CD1c-positive myeloid dendritic cell (primary cell): ENCODE data around the gene TXNDC12.
"Not testable (repeated sequence)": the region's sequence is repeated elsewhere in the genome, so short reads cannot be mapped to it uniquely, and the experiment has no call there.

Experiments
- DNase-seq: peaks from one replicate; pipeline ENCODE4 v3.0.0-alpha.2; 2016; ENCODE audit errors: extremely low spot score

The TXNDC12 gene

DNA sequence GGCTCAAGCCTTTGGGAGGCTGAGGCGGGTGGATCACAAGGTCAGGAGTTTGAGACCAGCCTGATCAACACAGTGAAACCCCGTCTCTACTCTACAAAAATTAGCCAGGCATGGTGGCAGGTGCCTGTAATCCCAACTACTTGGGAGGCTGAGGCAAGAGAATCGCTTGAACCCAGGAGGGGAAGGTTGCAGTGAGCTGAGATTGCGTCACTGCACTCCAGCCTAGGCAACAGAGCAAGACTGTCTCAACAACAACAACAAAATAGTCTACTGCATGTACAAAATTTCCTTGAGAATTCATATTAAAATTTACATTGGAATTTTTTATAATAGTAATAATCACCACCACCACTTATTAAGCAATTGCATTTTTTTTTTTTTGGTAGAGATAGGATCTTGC, 5.7 kb downstream of the TXNDC12 start:
- DNase-seq: not testable (repeated sequence)

- not testable (repeated sequence) for DNase-seq
Observed at GRCh38 chr1:52045666-52046195, 9.3 kb downstream of the TXNDC12 start.

DNA sequence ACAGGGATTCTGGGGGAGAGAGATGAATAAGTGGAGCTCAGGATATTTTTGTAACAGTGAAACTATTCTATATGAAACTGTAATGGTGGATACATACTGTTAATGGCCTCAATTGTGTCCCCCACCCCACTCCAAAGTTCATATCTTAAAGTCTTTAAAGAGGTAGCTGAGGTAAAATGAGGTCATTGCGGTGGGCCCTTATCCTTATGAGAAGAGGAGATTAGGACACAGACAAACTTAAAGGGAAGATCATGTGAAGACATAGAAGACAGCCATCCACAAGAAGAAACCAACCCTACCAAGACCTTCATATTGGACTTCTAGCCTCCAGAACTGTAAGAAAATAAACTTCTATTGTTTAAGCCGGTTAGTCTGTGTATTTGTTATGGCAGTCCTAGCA, 9.8 kb downstream of the TXNDC12 start:
- no peak for DNase-seq

DNA sequence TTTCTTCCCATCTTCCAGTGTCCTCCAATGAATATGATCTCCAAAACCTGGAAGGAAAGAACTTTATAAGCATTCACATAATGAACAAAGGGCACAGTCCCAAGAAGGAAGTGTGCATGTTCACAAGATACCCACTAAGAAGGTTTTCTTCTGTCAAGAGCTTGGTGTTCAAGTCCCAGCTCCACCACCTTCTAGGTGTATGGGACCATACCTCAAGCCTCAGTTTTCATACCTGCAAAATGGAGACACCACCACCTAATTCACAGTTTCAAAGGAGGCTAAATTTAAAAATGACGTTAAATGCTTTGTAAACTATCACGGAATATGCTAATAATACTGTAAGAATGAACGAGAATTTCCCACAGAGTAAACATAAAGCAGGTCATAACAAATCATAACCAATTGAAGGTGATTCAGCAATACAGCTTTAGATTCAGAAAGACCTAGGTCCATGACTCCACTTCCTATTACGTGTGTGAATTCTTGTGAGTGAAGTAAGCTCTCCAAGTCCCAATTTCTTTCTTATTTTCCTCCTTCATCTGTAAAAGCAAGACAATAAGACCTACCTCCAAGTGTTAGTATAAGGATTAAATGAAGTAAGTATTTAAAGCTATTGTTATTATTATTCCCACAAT, 13.3 kb downstream of the TXNDC12 start:
- DNase-seq: no peak

GRCh38 chr1:52037909-52038308, 17.1 kb downstream of the TXNDC12 start:
- no peak for DNase-seq

GRCh38 chr1:52037402-52037814, 17.6 kb downstream of the TXNDC12 start:
- DNase-seq: no peak

DNA sequence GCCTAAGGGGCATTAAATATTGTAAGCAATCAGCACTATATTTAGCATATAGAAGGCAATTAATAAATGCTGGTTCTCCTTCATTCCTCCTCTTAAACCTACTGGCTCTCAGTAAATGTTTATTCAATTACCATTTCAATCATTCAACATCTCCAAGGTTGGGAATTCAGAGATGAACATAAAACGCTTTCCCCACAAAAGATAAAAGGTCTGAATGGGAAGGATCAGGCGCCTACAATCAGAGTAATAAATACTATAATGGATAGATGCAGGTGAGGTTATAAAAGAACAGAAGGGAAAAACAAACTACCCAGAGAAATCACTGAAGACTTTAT, 21.0 kb downstream of the TXNDC12 start:
- DNase-seq: no peak

- peak; percentile 93 for DNase-seq
Observed at GRCh38 chr1:52033190-52034049, 21.6 kb downstream of the TXNDC12 start, which contains the start of gene KTI12. Gene KTI12, minus strand, starts transcription at chr1:52033810. Its CDS starts 49 bp downstream, at chr1:52033761.

GRCh38 chr1:52032785-52033131, 22.2 kb downstream of the TXNDC12 start:
- DNase-seq: peak; percentile 32

DNA sequence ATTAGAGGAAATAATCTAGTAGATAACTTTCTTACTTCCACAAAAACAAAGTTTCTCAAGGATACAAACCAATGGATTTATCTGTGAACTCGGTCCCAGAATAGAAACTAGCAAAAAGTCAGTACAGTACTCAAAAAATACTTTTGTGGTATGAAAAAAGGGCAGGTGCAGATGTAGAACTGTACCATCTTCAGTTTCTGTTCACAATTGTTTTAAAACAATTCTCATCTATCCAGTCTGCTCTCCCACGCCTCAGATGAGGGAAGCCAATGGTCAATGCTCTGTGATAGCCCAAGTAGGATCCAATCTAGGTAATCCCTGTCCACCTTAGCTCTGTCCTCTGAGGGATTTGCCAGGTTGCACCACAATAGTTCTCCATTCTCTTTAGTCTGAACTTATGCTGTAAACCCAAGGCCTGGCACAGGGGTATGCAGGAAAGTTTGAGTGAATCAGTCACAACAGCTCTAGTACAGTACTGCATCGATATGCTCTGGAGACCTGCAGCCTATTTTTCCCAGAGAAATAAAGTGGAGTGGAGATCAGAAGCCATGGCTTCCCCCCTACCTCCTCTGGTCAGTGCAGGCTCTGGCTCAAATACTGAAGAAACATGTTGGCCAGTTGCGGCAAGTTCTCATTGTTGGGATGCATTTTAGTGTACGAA, 22.7 kb downstream of the TXNDC12 start:
- no peak for DNase-seq

DNA sequence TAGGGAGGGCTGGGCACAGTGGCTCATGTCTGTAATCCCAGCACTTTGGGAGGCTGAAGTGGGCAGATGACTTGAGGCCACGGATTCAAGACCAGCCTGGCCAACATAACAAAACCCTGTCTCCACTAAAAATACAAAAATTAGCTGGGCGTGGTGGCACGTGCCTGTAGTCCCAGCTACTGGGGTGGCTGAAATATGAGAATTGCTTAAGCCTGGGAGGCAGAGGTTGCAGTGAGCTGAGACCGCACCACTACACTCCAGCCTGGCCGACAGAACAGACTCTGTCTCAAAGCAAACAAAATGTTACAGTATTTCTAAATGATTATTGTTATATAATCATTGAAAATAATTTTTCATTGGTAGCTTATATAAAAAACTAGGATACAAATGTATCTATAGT, 26.2 kb downstream of the TXNDC12 start:
- not testable (repeated sequence) for DNase-seq

DNA sequence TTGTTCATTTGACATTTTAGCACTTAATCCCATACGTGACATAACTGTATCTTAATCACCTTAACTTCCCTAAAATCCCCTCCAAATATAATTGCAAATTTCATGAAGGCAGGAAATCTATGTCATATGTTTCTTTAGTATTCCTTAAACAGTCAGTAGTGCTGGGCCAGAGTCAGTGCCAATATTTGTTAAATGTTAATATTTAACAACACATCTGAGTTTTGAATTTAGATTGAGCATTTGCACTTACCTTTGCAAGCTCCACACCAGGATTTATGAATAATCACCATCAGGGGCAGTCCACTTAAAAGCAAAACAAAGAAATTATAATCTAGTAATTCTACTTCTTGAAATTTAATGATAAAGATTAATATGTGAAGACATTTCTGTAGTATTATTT, 26.7 kb downstream of the TXNDC12 start:
- no peak for DNase-seq

DNA sequence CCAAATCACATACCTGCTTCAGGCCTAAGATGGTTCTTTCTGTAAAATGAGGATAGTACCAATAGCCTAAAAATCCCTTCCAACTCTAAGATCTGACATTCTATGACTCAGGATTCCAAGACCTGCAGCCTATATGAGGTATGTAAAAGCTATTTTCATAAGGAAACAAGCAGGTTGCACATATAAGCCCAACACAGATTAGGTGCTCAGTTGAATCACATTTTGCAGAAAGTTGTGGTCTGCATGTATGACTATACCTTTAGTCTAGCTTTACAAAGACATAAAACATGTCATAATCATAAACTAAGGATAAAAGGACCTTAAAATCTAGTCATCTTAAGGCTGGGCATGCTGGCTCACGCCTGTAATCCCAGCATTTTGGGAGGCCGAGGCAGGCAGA, 28.7 kb downstream of the TXNDC12 start:
- DNase-seq: no peak

DNA sequence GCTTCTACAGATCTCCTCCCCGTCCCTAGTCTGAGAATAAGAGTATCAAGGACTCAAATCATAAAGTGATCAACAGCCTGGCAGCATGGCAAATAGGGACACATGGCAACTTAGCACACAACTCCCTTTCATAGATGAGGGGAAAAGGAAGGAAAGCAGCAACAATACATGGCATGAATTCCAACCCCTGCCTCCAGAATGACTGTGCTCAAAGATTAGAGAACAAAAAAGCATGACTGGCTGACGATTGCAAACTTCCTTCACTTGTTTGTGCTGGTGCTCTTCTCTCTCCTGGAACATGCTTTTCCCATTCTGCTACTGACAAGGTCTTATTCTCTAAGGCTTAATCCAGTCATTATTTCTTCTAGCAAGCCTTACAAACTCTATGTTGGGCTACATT, 32.9 kb downstream of the TXNDC12 start:
- DNase-seq: no peak

DNA sequence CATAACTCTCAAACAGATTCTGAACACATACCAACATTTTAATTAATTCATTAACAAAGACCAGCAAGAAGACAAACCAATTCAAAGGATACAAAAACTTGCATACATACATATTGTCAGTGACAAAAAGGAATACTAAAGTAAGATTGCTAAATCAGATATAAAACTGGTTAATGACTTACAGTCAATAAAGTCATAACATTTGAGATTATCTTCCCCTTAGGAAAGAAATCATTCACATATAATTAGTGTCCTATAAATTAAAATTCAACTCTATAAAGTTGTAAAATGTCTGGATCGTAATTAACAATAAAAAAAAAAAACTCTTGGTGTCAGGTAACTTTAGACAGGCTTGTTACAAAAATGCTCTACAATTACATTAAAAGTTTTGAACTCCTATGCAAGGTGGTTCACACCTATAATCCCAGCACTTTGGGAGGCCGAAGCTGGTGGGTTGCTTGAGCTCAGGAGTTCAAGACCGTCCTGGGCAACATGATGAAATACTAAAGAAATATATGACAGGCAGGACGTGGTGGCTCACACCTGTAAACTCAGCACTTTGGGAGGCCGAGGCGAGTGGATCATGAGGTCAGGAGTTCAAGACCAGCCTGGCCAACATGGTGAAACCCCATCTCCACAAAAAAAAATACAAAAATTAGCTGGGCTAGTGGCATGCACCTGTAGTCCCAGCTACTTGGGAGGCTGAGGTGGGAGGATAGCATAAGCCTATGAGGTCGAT, 46.8 kb downstream of the TXNDC12 start:
- no peak for DNase-seq

GRCh38 chr1:52007215-52008002, 47.6 kb downstream of the TXNDC12 start:
- no peak for DNase-seq

DNA sequence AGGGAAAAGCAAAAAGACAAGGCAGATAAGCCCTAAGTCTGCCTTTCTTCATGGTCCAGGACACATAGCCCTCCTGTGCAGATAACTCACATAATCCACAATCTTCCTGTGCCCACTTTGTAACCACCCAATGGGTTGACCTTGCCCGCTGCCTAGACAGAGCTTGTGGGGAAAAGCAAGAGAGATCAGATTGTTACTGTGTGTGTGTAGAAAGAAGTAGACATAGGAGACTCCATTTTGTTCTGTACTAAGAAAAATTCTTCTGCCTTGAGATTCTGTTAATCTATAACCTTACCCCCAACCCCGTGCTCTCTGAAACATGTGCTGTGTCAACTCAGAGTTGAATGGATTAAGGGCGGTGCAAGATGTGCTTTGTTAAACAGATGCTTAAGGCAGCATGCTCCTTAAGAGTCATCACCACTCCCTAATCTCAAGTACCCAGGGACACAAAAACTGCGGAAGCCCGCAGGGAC, 48.9 kb downstream of the TXNDC12 start:
- DNase-seq: not testable (repeated sequence)

GRCh38 chr1:52005548-52005947, 49.4 kb downstream of the TXNDC12 start:
- not testable (repeated sequence) for DNase-seq

GRCh38 chr1:52003877-52004276, 51.1 kb downstream of the TXNDC12 start:
- no peak for DNase-seq

- peak; percentile 82 for DNase-seq
Observed at GRCh38 chr1:52002038-52002917, 52.7 kb downstream of the TXNDC12 start.
